ENCODE data around the gene BUD13.
A peak's percentile ranks its signal among the peaks of the same experiment; 100 is the strongest.

BUD13 gene

GRCh38 chr11:116790167-116791001 is 17.6 kb upstream of the BUD13 start:
- TF ChIP-seq CTCF (IDR thresholded peaks at IDR 0.05; ENCODE audit: extremely low read depth, insufficient read depth, missing control alignments) = no peak
- in situ Hi-C loops (cut with MboI; ENCODE audit: low pct_unique_long_range_greater_than_20kb, low sequenced_read_pairs, unreplicated experiment) = loop anchor here (25.0 kb wide), 1 partner anchor 322 kb away; no protein-coding TSS in a partner anchor
- DNase-seq (ENCODE audit: low spot score) = no peak

- TF ChIP-seq CTCF (IDR thresholded peaks at IDR 0.05; ENCODE audit: extremely low read depth, insufficient read depth, missing control alignments) = no peak
- in situ Hi-C loops (cut with MboI; ENCODE audit: low pct_unique_long_range_greater_than_20kb, low sequenced_read_pairs, unreplicated experiment) = loop anchor here (25.0 kb wide), 1 partner anchor 323 kb away; no protein-coding TSS in a partner anchor
- DNase-seq (ENCODE audit: low spot score) = no peak
These were observed 16.2 kb upstream of the BUD13 start for GRCh38 chr11:116788975-116789374.

DNA sequence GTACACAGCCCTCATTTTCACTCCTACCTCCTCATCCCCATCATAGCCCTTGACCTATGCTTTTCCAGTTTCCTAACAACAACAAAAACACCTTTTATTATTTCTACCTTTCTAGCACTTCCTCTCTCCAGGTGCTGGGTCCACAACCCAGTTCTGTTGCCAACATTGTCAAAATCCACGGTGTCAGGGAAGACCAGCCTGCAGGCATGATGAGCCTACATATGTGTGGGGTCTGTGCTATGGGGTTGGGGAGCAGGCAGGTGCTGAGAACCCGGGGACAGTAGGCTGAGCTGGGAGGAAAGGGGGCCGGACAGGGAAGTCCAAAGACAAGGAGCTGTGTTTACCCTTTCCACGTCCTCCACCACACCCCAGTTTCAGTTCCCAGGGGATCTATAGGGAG is 15.7 kb upstream of the BUD13 start:
- no peak for DNase-seq (ENCODE audit: low spot score)
- no peak for TF ChIP-seq CTCF (IDR thresholded peaks at IDR 0.05; ENCODE audit: extremely low read depth, insufficient read depth, missing control alignments)
- in situ Hi-C loops (cut with MboI; ENCODE audit: low pct_unique_long_range_greater_than_20kb, low sequenced_read_pairs, unreplicated experiment) = loop anchor here (25.0 kb wide), 1 partner anchor 324 kb away; no protein-coding TSS in a partner anchor

GRCh38 chr11:116787786-116788486 is 15.1 kb upstream of the BUD13 start, which contains the start of gene ZPR1:
Gene ZPR1, minus strand, starts transcription at chr11:116788023. Its CDS starts 33 bp downstream, at chr11:116787990.
- peak; percentile 96 for DNase-seq (ENCODE audit: low spot score)
- in situ Hi-C loops (cut with MboI; ENCODE audit: low pct_unique_long_range_greater_than_20kb, low sequenced_read_pairs, unreplicated experiment) = loop anchor here (25.0 kb wide), 1 partner anchor 324 kb away; no protein-coding TSS in a partner anchor
- TF ChIP-seq CTCF (IDR thresholded peaks at IDR 0.05; ENCODE audit: extremely low read depth, insufficient read depth, missing control alignments) = no peak

DNA sequence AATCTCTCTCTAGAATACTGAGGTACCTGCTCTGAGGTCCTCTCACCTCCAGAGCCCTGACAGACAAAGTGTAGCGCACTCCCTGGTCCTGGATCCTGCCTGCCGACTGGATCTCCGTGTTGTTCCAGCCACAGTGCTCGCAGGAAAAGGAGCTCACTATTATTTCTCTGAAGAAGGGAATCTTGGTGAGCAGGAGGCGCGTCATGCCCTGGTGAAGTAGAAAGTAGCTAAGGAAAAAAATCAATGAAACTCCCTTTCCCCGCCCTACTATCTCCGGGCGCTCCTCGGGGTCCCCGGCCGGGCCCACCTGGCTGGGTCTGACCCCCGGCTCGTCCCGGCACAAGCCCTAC is 14.6 kb upstream of the BUD13 start:
- in situ Hi-C loops (cut with MboI; ENCODE audit: low pct_unique_long_range_greater_than_20kb, low sequenced_read_pairs, unreplicated experiment) = loop anchor here (25.0 kb wide), 1 partner anchor 325 kb away; no protein-coding TSS in a partner anchor
- no peak for TF ChIP-seq CTCF (IDR thresholded peaks at IDR 0.05; ENCODE audit: extremely low read depth, insufficient read depth, missing control alignments)
- DNase-seq (ENCODE audit: low spot score) = no peak

DNA sequence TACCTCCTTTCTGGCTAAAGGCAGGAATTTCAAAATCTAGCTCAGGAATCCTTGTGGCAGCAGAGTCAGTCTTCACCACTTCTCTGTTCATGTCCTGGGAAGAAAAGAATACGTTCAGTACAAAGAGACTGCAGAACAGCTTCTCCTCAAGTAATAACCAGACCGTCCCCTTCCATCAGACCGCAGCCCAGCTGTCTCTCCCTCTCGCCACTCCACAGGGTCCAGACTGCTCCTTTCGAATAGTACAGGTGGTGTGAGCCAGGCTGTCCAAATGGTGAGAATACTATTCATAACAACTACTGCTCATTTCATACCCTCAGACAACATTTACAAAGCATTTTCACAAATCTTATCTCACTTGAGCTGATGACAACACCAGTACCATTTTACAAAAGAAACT is 14.2 kb upstream of the BUD13 start:
- no peak for DNase-seq (ENCODE audit: low spot score)
- in situ Hi-C loops (cut with MboI; ENCODE audit: low pct_unique_long_range_greater_than_20kb, low sequenced_read_pairs, unreplicated experiment) = loop anchor here (25.0 kb wide), 1 partner anchor 325 kb away; no protein-coding TSS in a partner anchor
- no peak for TF ChIP-seq CTCF (IDR thresholded peaks at IDR 0.05; ENCODE audit: extremely low read depth, insufficient read depth, missing control alignments)
